ENCODE data around the gene UBE2R2. TPM values are rescaled to one million over a fixed set of nuclear protein-coding genes. Genes with fewer than 3 reads are reported as not detected.

The UBE2R2 gene
- total and polyA plus RNA-seq, 8 donors = 13.3 to 44.8 (median 34.6) TPM

- Histone ChIP-seq H3K27ac (peak overlapping the region in 1 of 4 donors; percentile 28), H3K27me3 (no peaks in the 10 kb centered on the region), H3K9me3 (no peaks in the 10 kb centered on the region), H3K4me3 (no peak overlapping the region), H3K4me1 (peaks cover 0 to 10% (median 4%) of the 10 kb centered on the region in 3 donors), H3K36me3 (peaks cover 0 to 50% (median 29%) of the 10 kb centered on the region in 3 donors)
- peak in 3 of 4 donors; percentile 16 to 40 (median 36) for TF ChIP-seq CTCF (IDR thresholded peaks at IDR 0.05)
- intact Hi-C loops (cut with DNase I) = no loop called here
- no peak for FAIRE-seq
- ATAC-seq = peak; percentile 47 to 76 (median 70)
- DNase-seq = peak in 4 of 6 donors; percentile 28 to 61 (median 54)
- 58 to 59% methylated on average over 17 of the region's 17 CpGs for WGBS, 2 donors
Measured at GRCh38 chr9:33924978-33925797, 108.2 kb downstream of the UBE2R2 start.

GRCh38 chr9:33926746-33927485 is 110.0 kb downstream of the UBE2R2 start:
- intact Hi-C loops (cut with DNase I) = no loop called here
- DNase-seq = peak in 1 of 6 donors; percentile 49
- no peaks in the 10 kb centered on the region for H3K27me3 ChIP-seq
- H3K4me3 ChIP-seq = no peak overlapping the region
- ATAC-seq = no peak
- TF ChIP-seq CTCF (IDR thresholded peaks at IDR 0.05) = no peak
- 90 to 91% methylated on average over 17 of the region's 17 CpGs for WGBS, 2 donors
- H3K36me3 ChIP-seq = peaks cover 0 to 49% (median 29%) of the 10 kb centered on the region in 3 donors
- no peak for FAIRE-seq
- H3K27ac ChIP-seq = no peak overlapping the region
- no peaks in the 10 kb centered on the region for H3K9me3 ChIP-seq
- peaks cover 0 to 10% (median 4%) of the 10 kb centered on the region in 3 donors for H3K4me1 ChIP-seq

GRCh38 chr9:33927694-33928093 is 110.7 kb downstream of the UBE2R2 start:
- Histone ChIP-seq H3K36me3 (peaks cover 0 to 41% (median 25%) of the 10 kb centered on the region in 3 donors), H3K9me3 (no peaks in the 10 kb centered on the region), H3K4me1 (peaks cover 0 to 10% (median 4%) of the 10 kb centered on the region in 3 donors), H3K27ac (no peak overlapping the region), H3K4me3 (no peak overlapping the region), H3K27me3 (no peaks in the 10 kb centered on the region)
- FAIRE-seq (no peak), DNase-seq (peak in 1 of 6 donors; percentile 70), ATAC-seq (no peak)
- intact Hi-C loops (cut with DNase I) = no loop called here
- WGBS, 2 donors = 92 to 96% methylated on average over 15 of the region's 15 CpGs
- TF ChIP-seq CTCF (IDR thresholded peaks at IDR 0.05) = no peak

- WGBS, 2 donors = 60 to 68% methylated on average over 3 of the region's 3 CpGs
- peak in 2 of 4 donors; percentile 22 to 30 for ATAC-seq
Measured at GRCh38 chr9:33931326-33931725, 114.4 kb downstream of the UBE2R2 start.

More at GRCh38 chr9:33931326-33931725, 114.4 kb downstream of the UBE2R2 start:
- no peak for DNase-seq
- H3K4me1 ChIP-seq = no peaks in the 10 kb centered on the region
- no peaks in the 10 kb centered on the region for H3K9me3 ChIP-seq
- intact Hi-C loops (cut with DNase I) = no loop called here
- H3K27ac ChIP-seq = no peak overlapping the region
- no peak for FAIRE-seq
- H3K4me3 ChIP-seq = no peak overlapping the region
- peaks cover 0 to 44% (median 24%) of the 10 kb centered on the region in 3 donors for H3K36me3 ChIP-seq
- TF ChIP-seq CTCF (IDR thresholded peaks at IDR 0.05) = no peak
- H3K27me3 ChIP-seq = no peaks in the 10 kb centered on the region
